NCI-H345 (cell line): Measurements from ENCODE around the gene SPTB.

Experiments used
- DNase-seq: peaks from one replicate; lab custom pipeline; 2025; lab: John Stamatoyannopoulos, UW

The SPTB gene

DNA sequence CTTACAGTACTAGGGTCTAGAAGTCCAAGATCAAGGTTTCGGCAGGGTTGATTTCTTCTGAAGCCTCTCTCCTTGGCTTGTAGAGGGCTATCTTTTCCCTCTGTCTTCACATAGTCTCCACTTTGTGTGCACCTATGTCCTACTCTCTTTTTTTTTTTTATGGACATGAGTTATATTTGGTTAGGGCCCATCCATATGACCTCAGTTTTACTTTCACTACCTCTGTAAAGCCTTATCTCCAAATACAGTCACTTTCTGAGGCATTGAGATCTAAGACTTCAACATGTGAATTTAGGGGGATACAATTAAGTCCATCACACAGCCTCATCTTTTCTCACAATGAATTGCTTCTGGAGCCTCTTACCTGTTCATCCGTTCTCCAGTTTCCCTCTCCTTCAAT, 5.9 kb upstream of the SPTB start:
- no peak for DNase-seq

GRCh38 chr14:64880221-64881121, 764 bp upstream of the SPTB start:
- peak; percentile 84 for DNase-seq

- DNase-seq = peak; percentile 52
These were observed 671 bp downstream of the SPTB start for GRCh38 chr14:64878837-64879634.

GRCh38 chr14:64877846-64878245, 1.9 kb downstream of the SPTB start:
- no peak for DNase-seq

GRCh38 chr14:64875350-64875749, 4.4 kb downstream of the SPTB start:
- DNase-seq = no peak

DNA sequence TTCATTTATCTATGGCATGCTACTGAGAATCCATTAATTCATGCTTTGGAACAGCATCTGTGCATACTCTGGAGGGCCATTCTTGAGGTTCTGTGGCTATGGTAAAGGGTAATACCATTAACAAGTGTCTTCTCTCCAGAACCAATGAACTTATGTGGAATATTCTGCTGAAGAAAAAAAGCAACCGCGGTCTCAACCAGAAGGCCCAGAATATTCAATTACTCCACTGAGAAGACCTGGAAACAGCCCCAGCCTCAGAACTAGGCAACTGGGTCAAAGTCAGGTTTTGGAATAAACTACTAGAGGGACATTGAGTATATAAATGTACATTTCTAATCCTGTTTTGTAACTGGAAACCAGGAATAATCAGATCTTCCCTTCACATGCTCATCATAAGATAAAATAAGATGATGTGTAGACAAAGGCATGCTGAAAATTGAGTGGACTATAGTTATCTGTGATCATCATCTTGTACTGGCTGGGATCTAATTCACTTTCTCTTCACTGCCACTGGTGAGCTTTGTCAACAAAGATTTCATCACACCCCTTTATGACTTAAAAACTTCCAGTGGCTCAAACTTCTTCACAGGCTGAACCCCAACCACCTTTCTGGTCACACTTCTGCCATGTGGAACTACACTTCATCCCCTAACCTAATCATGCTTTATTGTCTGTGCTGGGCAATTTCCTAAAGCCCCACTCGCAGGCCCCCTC, 6.0 kb downstream of the SPTB start:
- DNase-seq = no peak

GRCh38 chr14:64871344-64871743, 8.4 kb downstream of the SPTB start:
- DNase-seq = no peak

- DNase-seq = no peak
These were observed 9.5 kb downstream of the SPTB start for GRCh38 chr14:64870160-64870559.

DNA sequence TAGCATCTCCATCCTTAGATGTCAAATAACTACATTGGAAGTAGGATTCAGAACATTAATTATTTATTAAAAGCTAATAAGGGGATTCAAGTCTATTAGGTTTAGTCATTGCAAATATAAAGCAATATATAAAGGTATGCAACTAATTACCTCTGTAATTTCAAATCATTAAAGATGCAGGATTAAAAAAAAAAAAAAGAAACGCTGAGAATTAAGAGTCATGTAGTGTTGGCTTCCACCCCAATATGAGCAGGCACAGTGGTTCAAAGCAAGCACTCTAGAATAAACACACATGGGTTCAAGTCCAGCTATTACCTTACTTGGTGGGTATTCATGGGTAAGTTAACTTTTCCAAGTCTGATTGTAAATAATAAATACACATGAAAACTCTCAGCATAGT, 10.9 kb downstream of the SPTB start:
- DNase-seq = no peak

GRCh38 chr14:64868379-64868778, 11.3 kb downstream of the SPTB start:
- no peak for DNase-seq

DNA sequence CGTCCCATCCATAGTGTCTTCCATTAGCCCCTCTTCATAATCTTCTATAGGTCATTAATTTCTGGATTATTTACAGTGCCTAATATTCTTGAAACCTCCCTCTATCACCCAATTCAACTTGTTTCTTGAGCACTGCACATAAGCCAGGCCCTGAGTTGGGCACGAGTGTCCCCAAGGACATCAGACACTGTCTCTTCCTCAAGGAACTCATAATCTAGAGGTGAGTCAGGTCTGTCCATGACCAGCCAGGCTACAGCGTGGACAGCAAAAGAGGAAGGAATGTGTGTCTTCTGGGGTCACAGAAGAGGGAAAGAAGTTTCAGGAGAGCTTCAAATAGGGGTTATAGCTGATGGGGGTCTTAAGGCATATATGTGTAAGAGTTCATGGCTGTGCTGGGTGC, 12.5 kb downstream of the SPTB start:
- DNase-seq = no peak

DNA sequence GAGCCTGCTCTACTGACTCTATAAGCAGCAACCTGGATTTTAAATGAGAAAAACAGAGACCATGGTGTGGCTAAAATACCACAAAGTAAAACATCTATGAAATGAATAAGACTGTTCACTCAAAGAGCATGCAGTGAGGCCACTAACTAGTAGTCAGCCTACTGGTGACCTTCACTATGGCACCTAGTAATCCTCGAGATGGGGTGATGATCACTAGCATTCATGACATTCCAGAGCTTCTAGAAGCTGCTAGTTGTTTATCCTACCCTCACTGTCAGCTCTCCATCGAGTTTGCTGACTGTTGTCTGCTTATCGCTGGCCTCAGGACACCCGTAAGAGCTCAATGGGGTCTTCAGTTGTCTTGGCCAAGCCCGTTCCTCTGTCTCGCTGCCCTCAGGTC, 13.7 kb downstream of the SPTB start:
- DNase-seq = no peak

DNA sequence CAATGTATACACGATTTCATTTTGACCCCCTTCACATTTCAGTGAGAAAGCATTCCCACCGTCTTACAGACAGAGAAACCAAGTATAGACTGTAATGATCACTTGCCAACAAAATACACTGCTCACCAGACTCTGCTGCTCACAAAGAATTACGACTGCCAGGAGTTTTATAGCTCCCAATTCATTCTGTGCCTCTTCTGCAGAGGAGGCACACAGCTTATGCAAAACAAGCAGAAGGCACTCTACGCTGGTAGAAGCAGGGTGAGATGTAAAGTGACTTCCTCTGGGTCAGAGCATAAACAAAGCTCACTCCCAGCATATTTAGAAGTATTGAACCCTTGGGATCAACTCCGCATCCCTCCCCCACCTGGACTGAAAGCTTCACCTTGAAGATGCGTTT, 14.6 kb downstream of the SPTB start:
- DNase-seq = no peak

DNA sequence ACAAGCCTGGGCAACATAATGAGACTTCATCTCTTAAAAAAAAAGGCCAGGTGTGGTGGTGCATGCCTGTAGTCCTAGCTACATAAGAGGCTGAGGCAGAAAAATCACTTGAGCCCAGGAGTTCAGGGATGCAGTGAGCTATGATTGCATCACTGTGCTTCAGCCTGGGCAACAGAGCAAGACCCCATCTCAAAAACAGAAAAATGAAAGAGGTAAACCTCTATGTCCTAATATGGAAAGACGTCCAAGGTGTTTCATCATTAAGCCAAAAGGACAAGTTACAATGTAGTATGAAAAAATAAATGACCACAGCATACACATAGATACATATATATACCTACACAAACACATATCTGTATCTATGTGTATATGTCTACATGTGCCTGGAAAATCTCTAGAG, 15.4 kb downstream of the SPTB start:
- DNase-seq = no peak

DNA sequence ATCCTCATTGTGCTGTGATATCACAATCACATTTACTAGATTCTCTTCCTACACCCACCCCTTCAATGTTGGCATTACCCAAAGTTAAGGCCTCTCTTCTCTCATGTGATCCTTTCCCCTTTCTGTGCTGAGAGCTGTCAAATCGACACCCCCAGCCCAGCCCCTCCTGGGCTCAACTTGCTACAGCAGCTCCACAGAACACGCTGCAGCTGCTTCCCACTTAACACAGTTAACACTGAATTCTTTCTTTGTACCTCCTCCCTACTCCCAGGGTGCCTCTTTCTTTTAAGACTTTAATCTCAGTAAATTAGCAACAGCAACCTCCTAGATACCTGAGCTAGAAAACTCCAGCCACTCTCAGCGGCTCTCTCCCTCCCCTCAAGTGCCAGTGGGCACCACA, 17.8 kb downstream of the SPTB start:
- DNase-seq = no peak

DNA sequence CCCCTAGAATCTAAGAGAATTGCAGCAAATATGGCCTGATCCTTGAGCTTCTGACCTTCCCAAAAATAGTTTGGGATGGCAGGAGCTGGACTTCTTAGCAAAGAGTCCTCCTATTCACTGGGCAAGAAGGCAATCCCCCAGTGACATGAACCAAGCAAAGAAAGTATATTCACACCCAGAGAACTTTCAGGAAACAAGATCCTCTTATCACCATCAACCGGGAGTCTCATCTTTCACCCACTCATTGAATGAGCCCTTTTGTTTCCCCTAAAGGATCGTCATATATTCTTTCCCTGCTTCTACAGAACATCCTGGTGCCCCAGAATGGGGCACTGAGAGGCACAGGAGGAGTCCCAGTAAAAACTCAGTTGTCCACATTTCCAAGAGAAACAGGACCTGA, 19.7 kb downstream of the SPTB start:
- DNase-seq = no peak

GRCh38 chr14:64857979-64858744, 21.5 kb downstream of the SPTB start:
- no peak for DNase-seq

- no peak for DNase-seq
These were observed 22.9 kb downstream of the SPTB start for GRCh38 chr14:64856529-64857445.

DNA sequence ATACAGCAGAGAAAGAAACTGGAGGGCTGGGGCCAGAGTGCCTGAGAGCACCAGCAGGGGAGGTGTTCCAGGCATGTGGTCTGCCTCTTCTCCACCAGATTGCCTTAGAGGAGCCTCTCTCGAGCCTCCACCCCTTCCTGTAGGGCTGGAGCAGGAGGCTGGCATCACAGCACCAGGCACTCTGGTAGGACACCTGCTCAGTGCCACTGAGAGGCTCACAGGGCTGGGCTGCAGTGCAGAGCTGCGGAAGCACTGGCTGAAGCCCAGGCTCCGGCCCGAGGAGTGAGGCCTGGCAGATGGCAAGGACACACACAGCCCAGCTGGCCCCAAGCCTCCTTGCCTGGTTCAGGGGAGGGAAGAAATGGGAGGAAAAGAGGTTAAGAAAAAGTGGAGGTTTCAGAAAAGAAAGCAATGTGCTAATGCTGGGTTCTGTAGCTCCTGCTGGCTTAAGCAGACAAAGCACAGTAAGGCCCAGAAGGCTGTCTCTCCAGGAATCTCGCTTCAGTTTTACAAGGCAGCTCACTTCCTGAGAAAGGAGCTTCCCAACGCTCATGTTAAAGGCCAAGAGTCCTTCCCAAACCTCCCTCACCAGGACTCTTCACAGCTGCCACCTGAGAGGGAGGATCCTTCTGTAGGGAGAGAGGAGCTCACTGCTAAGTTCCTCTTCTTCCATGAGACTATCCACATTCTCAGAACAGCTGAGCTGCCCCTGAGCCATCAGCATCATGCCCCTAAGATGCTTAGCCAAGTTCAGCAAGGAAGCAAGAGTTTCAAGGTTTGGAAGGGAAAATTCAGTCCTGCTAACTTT, 23.8 kb downstream of the SPTB start:
- peak; percentile 31 for DNase-seq
